ENCODE results near the gene FNBP1L.
A peak's percentile ranks its signal among the peaks of the same experiment; 100 is the strongest.

FNBP1L gene

GRCh38 chr1:93495911-93496310, 48.0 kb downstream of the FNBP1L start:
- no peak for DNase-seq

GRCh38 chr1:93496520-93496919, 48.6 kb downstream of the FNBP1L start:
- DNase-seq = no peak

GRCh38 chr1:93499075-93499474, 51.2 kb downstream of the FNBP1L start:
- DNase-seq = no peak

DNA sequence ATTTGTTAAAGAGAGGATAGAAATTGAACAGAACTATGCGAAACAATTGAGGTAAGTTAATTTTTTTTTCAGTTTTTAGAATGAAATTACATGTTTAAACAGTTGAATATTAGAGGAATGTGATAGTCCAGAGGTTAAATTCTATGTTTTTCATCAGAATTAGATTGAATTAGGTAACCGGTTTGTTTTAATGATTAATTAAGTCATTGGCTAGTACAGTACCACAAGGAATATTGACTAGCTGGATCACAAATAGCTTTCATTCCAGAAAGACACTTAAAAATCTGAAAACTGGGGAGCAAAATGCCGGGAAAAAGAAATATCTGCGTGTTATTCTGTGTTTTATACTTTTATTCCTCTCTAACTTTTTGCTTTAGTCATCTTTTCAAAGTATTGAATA, 51.6 kb downstream of the FNBP1L start:
- no peak for DNase-seq

GRCh38 chr1:93500275-93500674, 52.4 kb downstream of the FNBP1L start:
- no peak for DNase-seq

GRCh38 chr1:93501399-93501798, 53.5 kb downstream of the FNBP1L start:
- no peak for DNase-seq

DNA sequence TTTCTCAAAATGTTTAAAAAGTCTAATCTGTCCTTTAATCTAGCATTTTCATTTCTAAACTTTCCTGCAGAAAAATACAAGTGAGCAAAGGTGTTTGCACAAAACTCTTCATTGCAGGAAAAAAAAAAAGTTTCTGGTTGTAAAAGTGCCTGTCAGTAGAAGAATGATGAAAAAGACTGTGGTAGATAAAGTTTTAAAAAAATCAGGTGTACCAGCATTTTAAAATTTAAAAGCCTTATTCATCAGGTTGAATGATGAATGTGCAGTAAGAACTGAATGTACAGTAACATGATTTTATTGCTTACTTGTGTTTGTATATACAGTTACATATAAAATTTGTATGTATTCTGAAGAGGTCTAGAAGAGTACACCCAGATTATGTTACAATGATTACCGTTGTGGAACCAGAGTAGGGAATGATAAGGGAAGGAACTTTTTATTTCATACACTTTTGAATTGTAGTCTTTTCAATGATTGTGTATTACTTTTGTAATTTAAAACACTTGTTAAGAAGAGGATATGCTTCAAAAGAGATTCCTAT, 54.0 kb downstream of the FNBP1L start:
- DNase-seq = no peak

GRCh38 chr1:93502571-93502970, 54.7 kb downstream of the FNBP1L start:
- no peak for DNase-seq

- DNase-seq = no peak
Measured at GRCh38 chr1:93503163-93503562, 55.2 kb downstream of the FNBP1L start.

DNA sequence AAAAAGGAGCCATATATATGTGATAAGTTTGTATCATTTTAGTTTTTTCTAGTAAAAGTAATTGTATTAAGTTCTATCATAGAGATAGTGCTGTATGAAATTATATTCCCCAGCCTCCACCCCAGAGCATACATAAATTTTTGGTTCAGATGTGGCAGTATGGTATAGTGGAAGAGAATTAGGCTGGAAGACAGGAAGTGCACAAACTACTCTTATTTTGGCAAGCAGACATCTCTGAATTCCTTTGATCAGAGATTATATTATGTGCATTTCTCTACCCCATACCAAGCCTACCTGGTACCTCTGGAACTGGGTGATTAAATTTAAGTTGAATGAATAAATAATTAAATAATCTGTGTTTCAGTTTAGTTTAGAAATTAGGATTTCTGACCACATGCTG, 55.9 kb downstream of the FNBP1L start:
- DNase-seq = no peak

DNA sequence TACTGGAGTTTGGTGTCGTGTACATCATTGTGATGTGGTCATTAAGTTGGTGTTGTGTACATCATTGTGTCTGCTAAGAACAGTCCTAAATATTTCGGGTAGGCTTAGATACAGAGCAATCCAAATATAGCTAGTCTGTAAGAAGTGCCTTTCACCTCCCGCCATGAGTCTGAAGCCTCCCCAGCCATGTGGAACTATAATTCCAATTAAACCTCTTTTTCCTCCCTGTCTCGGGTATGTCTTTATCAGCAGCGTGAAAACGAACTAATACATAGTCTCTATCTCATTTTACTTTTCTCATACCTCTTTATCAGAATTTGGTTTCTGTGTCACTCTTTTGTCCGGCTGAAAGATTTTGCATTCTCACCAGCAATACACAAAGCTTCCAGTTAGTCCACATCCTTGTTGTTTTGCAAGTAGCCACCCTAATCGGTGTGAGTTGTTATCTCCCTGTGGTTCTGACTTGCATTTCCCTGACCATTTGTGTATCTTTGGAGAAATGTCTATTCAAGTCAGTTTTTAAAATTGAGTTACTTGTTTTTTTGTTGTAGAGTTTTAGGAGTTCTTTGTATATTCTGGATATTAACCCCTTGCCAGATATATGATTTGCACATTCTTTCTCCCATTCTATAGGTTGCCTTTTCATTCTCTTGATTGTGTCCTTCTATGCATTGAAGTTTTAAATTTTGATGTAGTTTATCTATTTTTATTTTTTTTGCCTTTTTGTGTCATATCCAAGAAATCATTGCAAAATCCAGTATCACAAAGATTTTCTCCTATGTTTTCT, 56.5 kb downstream of the FNBP1L start:
- no peak for DNase-seq

- no peak for DNase-seq
Measured at GRCh38 chr1:93506126-93506525, 58.2 kb downstream of the FNBP1L start.

DNA sequence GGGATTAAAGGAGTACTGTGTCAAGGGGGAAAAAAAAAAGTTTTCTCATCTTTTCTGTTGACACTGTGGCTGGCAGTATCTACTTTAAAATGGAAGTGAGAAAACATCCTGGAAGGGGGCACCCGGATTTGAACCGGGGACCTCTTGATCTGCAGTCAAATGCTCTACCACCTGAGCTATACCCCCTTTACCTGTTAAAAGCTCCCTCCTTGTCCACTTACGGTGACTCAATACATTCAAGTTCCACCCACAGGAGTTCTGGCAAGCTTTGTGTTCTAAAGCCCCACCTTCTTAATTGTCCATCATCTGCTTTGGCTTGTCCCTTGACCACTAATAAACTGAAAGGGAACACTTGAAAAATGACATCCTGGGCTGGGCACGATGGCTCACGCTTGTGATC, 68.2 kb downstream of the FNBP1L start:
- peak in 1 of 2 experiments; percentile 5 for DNase-seq

GRCh38 chr1:93518516-93518915, 70.6 kb downstream of the FNBP1L start:
- DNase-seq = no peak

DNA sequence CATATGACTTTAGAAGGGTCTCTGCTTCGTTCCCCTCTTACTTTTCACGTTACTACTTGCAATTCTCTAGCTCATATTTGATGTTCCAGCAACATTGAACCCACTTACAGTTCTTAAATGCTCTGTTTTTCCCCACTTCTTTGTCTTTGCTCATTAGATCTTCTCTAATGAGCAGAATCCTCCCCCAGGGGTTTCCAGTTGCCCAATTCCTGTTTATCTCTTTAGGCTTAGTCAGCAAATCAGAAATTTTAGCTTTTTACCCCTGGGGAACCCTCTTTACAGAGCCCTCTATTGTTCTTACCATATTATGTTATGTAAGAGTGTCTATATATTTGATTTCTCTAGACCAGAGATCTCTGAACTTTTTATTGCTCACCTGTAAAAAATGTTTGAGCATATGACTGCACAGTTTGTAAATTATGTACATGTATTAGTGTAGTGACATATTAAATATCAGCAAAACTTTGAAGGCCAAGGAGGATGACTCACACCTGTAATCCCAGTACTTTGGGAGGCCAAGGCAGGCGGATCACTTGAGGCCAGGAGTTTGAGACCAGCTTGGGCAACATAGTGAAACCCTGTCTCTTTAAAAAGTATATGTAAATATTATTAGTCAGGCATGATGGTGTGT, 71.4 kb downstream of the FNBP1L start:
- no peak for DNase-seq

GRCh38 chr1:93521618-93522017, 73.7 kb downstream of the FNBP1L start:
- DNase-seq = no peak

- no peak for DNase-seq
Measured at GRCh38 chr1:93522721-93523120, 74.8 kb downstream of the FNBP1L start.

- no peak for DNase-seq
Measured at GRCh38 chr1:93525431-93525830, 77.5 kb downstream of the FNBP1L start.

GRCh38 chr1:93526431-93526830, 78.5 kb downstream of the FNBP1L start:
- no peak for DNase-seq

DNA sequence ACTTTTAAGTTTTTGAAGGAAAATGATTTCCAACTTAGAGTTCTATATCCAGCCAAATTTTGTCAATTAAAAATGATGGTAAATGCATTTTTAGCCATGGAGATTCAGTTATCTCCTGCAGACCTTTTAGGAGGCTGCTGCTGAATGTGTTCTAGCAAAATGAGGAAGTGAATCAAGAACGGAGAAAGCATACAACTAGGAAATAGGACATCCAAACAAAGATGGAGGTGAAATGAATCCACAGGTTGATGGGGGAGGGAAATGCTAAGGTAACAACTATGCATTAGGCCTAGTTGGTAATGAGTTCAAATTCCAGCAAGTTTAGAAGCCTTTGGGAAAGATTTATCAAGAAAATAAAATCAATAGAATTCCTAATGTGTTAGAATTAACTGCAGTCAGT, 80.5 kb downstream of the FNBP1L start:
- no peak for DNase-seq

GRCh38 chr1:93531193-93531592, 83.3 kb downstream of the FNBP1L start:
- no peak for DNase-seq

DNA sequence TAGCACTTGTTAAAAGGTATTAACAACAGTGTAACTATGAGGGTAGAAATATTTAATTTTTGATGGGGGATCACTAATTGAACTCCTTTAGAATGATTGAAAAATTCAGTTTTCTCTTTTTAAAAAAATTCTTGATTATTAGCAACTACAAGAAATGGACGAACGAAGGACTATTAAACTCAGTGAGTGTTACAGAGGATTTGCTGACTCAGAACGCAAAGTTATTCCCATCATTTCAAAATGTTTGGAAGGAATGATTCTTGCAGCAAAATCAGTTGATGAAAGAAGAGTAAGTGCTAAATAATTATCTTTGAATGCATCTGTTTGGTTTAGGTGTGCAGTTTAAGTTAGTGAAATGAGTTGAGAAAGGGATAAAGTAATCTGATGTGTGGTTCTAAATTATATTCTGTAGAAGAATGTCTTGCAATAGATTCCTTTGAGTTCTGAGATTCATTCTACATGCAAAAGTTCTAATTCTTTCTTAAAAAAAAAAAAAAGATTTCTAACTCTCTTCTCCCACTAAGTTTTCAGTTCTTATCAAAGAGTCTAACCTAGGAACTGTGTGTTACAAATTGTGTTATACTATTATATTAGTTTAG, 85.0 kb downstream of the FNBP1L start:
- no peak for DNase-seq

DNA sequence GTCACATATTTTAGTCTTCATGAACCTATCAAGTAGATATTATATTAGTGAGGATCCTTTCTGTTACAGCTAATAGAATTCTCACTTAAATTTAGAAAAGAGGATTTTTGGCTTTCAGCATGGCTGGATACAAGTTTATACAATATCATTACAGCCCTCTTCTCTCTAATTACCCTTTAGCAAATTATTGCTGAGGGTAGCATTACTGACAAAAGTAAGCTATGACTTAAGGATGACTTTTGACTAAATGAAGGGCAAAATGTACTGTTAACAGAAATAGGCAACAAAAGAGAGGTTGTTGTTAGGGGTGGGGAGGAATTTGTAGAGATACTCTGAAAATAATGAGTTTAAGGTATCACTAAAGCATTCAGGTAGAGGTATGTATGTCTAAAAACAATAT, 85.8 kb downstream of the FNBP1L start:
- DNase-seq = no peak

DNA sequence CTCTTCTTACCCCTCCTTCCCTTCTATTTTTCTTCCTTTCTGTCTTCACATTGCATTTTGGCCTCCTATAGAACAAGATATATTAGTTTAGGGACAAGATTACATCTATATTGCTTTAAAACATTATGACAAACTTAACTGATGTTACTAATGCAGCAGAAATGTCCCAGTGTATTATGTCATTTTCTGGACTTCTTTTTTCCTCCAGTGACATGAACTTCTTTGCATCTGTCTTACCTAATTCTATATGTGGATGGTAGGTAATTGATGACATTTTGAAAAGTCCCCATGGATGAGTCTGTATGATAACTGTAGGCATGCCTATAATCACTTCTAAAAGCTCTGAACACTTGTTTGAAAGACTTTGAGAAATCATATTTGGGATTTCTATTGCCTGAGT, 89.5 kb downstream of the FNBP1L start:
- no peak for DNase-seq
